ENCODE data around the gene SSNA1.

The SSNA1 gene

GRCh38 chr9:137200311-137201204 lies 12.1 kb downstream of the SSNA1 start, which contains the start of gene TPRN:
TPRN (minus strand) TSS chr9:137200741; CDS start chr9:137200711, 30 bp downstream.
- Histone ChIP-seq H3K27ac (ENCODE audit: low read length) (peak within 1 kb of the TSS; percentile 13), H3K9me3 (ENCODE audit: control insufficient read depth, low read depth, low read length) (no peaks in the 10 kb centered on the region), H3K27me3 (ENCODE audit: control insufficient read depth, insufficient read depth, low read length) (no peaks in the 10 kb centered on the region), H3K4me3 (ENCODE audit: low read length) (peak within 1 kb of the TSS; percentile 69), H3K9ac (ENCODE audit: low read length) (peak within 1 kb of the TSS; percentile 65), H3K36me3 (ENCODE audit: control insufficient read depth, low read depth, low read length) (no peaks in the 10 kb centered on the region), H3K4me1 (ENCODE audit: control insufficient read depth, low read depth, low read length) (peaks cover 5% of the 10 kb centered on the region)

GRCh38 chr9:137201205-137201868 lies 12.9 kb downstream of the SSNA1 start:
- no peaks in the 10 kb centered on the region for H3K36me3 ChIP-seq (ENCODE audit: control insufficient read depth, low read depth, low read length)
- H3K27ac ChIP-seq (ENCODE audit: low read length) = peak overlapping the region; percentile 13
- H3K9ac ChIP-seq (ENCODE audit: low read length) = peak overlapping the region; percentile 65
- H3K27me3 ChIP-seq (ENCODE audit: control insufficient read depth, insufficient read depth, low read length) = no peaks in the 10 kb centered on the region
- H3K9me3 ChIP-seq (ENCODE audit: control insufficient read depth, low read depth, low read length) = no peaks in the 10 kb centered on the region
- peak overlapping the region; percentile 69 for H3K4me3 ChIP-seq (ENCODE audit: low read length)
- H3K4me1 ChIP-seq (ENCODE audit: control insufficient read depth, low read depth, low read length) = peaks cover 6% of the 10 kb centered on the region

- Histone ChIP-seq H3K9me3 (ENCODE audit: control insufficient read depth, low read depth, low read length) (no peaks in the 10 kb centered on the region), H3K4me1 (ENCODE audit: control insufficient read depth, low read depth, low read length) (peaks cover 9% of the 10 kb centered on the region), H3K9ac (ENCODE audit: low read length) (no peak overlapping the region), H3K27ac (ENCODE audit: low read length) (no peak overlapping the region), H3K36me3 (ENCODE audit: control insufficient read depth, low read depth, low read length) (no peaks in the 10 kb centered on the region), H3K4me3 (ENCODE audit: low read length) (no peak overlapping the region), H3K27me3 (ENCODE audit: control insufficient read depth, insufficient read depth, low read length) (no peaks in the 10 kb centered on the region)
These were observed 14.5 kb downstream of the SSNA1 start for GRCh38 chr9:137202966-137203365.

- peaks cover 9% of the 10 kb centered on the region for H3K4me1 ChIP-seq (ENCODE audit: control insufficient read depth, low read depth, low read length)
These were observed 16.3 kb downstream of the SSNA1 start for GRCh38 chr9:137204731-137205125.

GRCh38 chr9:137205126-137206069 lies 16.9 kb downstream of the SSNA1 start, which contains the start of the genes NDOR1 and TMEM203:
NDOR1 (plus strand) TSS chr9:137205700; CDS start chr9:137205778, 78 bp downstream.
TMEM203 (minus strand) TSS chr9:137205648; CDS start chr9:137205414, 234 bp downstream.
- H3K9ac ChIP-seq (ENCODE audit: low read length) = peak within 1 kb of the TSS; percentile 83
- peaks cover 9% of the 10 kb centered on the region for H3K4me1 ChIP-seq (ENCODE audit: control insufficient read depth, low read depth, low read length)
- H3K9me3 ChIP-seq (ENCODE audit: control insufficient read depth, low read depth, low read length) = no peaks in the 10 kb centered on the region
- H3K27me3 ChIP-seq (ENCODE audit: control insufficient read depth, insufficient read depth, low read length) = no peaks in the 10 kb centered on the region
- peaks cover 5% of the 10 kb centered on the region for H3K36me3 ChIP-seq (ENCODE audit: control insufficient read depth, low read depth, low read length)
- H3K27ac ChIP-seq (ENCODE audit: low read length) = no peak within 1 kb of the TSS
- peak within 1 kb of the TSS; percentile 95 for H3K4me3 ChIP-seq (ENCODE audit: low read length)

More at GRCh38 chr9:137204731-137205125, 16.3 kb downstream of the SSNA1 start:
- peak overlapping the region; percentile 83 for H3K9ac ChIP-seq (ENCODE audit: low read length)
- no peaks in the 10 kb centered on the region for H3K36me3 ChIP-seq (ENCODE audit: control insufficient read depth, low read depth, low read length)
- H3K27me3 ChIP-seq (ENCODE audit: control insufficient read depth, insufficient read depth, low read length) = no peaks in the 10 kb centered on the region
- no peak overlapping the region for H3K27ac ChIP-seq (ENCODE audit: low read length)
- H3K4me3 ChIP-seq (ENCODE audit: low read length) = peak overlapping the region; percentile 95
- no peaks in the 10 kb centered on the region for H3K9me3 ChIP-seq (ENCODE audit: control insufficient read depth, low read depth, low read length)

- Histone ChIP-seq H3K27ac (ENCODE audit: low read length) (no peak overlapping the region), H3K4me1 (ENCODE audit: control insufficient read depth, low read depth, low read length) (peaks cover 6% of the 10 kb centered on the region), H3K4me3 (ENCODE audit: low read length) (peak overlapping the region; percentile 95), H3K36me3 (ENCODE audit: control insufficient read depth, low read depth, low read length) (peaks cover 5% of the 10 kb centered on the region), H3K27me3 (ENCODE audit: control insufficient read depth, insufficient read depth, low read length) (no peaks in the 10 kb centered on the region), H3K9ac (ENCODE audit: low read length) (peak overlapping the region; percentile 83), H3K9me3 (ENCODE audit: control insufficient read depth, low read depth, low read length) (no peaks in the 10 kb centered on the region)
These were observed 18.1 kb downstream of the SSNA1 start for GRCh38 chr9:137206602-137207001.

GRCh38 chr9:137211532-137211931 lies 23.1 kb downstream of the SSNA1 start:
- H3K9ac ChIP-seq (ENCODE audit: low read length) = no peak overlapping the region
- H3K27me3 ChIP-seq (ENCODE audit: control insufficient read depth, insufficient read depth, low read length) = no peaks in the 10 kb centered on the region
- H3K27ac ChIP-seq (ENCODE audit: low read length) = no peak overlapping the region
- H3K9me3 ChIP-seq (ENCODE audit: control insufficient read depth, low read depth, low read length) = no peaks in the 10 kb centered on the region
- no peak overlapping the region for H3K4me3 ChIP-seq (ENCODE audit: low read length)
- H3K36me3 ChIP-seq (ENCODE audit: control insufficient read depth, low read depth, low read length) = peaks cover 15% of the 10 kb centered on the region
- H3K4me1 ChIP-seq (ENCODE audit: control insufficient read depth, low read depth, low read length) = peaks cover 1% of the 10 kb centered on the region

GRCh38 chr9:137212520-137212919 lies 24.0 kb downstream of the SSNA1 start:
- H3K4me3 ChIP-seq (ENCODE audit: low read length) = no peak overlapping the region
- peaks cover 15% of the 10 kb centered on the region for H3K36me3 ChIP-seq (ENCODE audit: control insufficient read depth, low read depth, low read length)
- no peak overlapping the region for H3K27ac ChIP-seq (ENCODE audit: low read length)
- H3K4me1 ChIP-seq (ENCODE audit: control insufficient read depth, low read depth, low read length) = no peaks in the 10 kb centered on the region
- H3K27me3 ChIP-seq (ENCODE audit: control insufficient read depth, insufficient read depth, low read length) = no peaks in the 10 kb centered on the region
- H3K9ac ChIP-seq (ENCODE audit: low read length) = no peak overlapping the region
- no peaks in the 10 kb centered on the region for H3K9me3 ChIP-seq (ENCODE audit: control insufficient read depth, low read depth, low read length)

GRCh38 chr9:137213160-137214060 lies 24.9 kb downstream of the SSNA1 start:
- no peaks in the 10 kb centered on the region for H3K27me3 ChIP-seq (ENCODE audit: control insufficient read depth, insufficient read depth, low read length)
- H3K36me3 ChIP-seq (ENCODE audit: control insufficient read depth, low read depth, low read length) = peaks cover 15% of the 10 kb centered on the region
- no peak overlapping the region for H3K9ac ChIP-seq (ENCODE audit: low read length)
- no peak overlapping the region for H3K27ac ChIP-seq (ENCODE audit: low read length)
- H3K9me3 ChIP-seq (ENCODE audit: control insufficient read depth, low read depth, low read length) = no peaks in the 10 kb centered on the region
- no peak overlapping the region for H3K4me3 ChIP-seq (ENCODE audit: low read length)
- no peaks in the 10 kb centered on the region for H3K4me1 ChIP-seq (ENCODE audit: control insufficient read depth, low read depth, low read length)

GRCh38 chr9:137214620-137215019 lies 26.1 kb downstream of the SSNA1 start:
- H3K9ac ChIP-seq (ENCODE audit: low read length) = no peak overlapping the region
- H3K27ac ChIP-seq (ENCODE audit: low read length) = no peak overlapping the region
- H3K4me3 ChIP-seq (ENCODE audit: low read length) = no peak overlapping the region
- no peaks in the 10 kb centered on the region for H3K9me3 ChIP-seq (ENCODE audit: control insufficient read depth, low read depth, low read length)
- no peaks in the 10 kb centered on the region for H3K4me1 ChIP-seq (ENCODE audit: control insufficient read depth, low read depth, low read length)
- H3K27me3 ChIP-seq (ENCODE audit: control insufficient read depth, insufficient read depth, low read length) = no peaks in the 10 kb centered on the region
- H3K36me3 ChIP-seq (ENCODE audit: control insufficient read depth, low read depth, low read length) = peaks cover 15% of the 10 kb centered on the region
